ENCODE results near the gene ARHGDIA.
"Not testable (repeated sequence)": the region's sequence is repeated elsewhere in the genome, so short reads cannot be mapped to it uniquely, and the experiment has no call there.

The ARHGDIA gene

DNA sequence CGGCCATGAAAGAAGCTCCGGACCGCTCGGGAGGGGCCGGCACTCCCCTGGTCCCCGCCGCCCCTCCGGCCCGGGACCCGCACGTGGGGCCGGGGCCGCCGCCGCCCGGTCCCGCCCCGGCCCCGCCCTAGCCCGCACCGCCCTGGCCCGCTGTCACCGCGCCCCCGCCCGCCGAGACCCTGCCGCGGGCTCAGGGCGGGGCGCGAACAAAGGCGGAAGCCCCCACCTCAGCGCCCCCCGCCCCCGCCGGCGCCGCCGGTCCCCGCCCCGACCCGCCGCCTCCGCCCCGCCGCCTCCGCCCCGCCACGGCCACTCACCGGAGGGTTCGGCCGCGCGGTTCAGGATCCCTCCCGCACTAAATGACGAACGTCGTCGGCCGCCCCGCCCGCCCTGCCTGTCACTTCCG is at the start of gene ARHGDIA:
TSS of gene ARHGDIA (minus strand) at position 357 of the 406 bp plus-strand sequence. CDS start 1,407 bp downstream, outside the sequence.
- TF ChIP-seq, protein P1, sequence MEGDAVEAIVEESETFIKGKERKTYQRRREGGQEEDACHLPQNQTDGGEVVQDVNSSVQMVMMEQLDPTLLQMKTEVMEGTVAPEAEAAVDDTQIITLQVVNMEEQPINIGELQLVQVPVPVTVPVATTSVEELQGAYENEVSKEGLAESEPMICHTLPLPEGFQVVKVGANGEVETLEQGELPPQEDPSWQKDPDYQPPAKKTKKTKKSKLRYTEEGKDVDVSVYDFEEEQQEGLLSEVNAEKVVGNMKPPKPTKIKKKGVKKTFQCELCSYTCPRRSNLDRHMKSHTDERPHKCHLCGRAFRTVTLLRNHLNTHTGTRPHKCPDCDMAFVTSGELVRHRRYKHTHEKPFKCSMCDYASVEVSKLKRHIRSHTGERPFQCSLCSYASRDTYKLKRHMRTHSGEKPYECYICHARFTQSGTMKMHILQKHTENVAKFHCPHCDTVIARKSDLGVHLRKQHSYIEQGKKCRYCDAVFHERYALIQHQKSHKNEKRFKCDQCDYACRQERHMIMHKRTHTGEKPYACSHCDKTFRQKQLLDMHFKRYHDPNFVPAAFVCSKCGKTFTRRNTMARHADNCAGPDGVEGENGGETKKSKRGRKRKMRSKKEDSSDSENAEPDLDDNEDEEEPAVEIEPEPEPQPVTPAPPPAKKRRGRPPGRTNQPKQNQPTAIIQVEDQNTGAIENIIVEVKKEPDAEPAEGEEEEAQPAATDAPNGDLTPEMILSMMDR (IDR thresholded peaks at IDR 0.05; ENCODE audit: extremely low read depth, insufficient read depth, missing control alignments) = no peak
- peak; percentile 68 for DNase-seq (ENCODE audit: low spot score)
- in situ Hi-C loops (cut with MboI; ENCODE audit: low pct_unique_long_range_greater_than_20kb, low sequenced_read_pairs, unreplicated experiment) = no loop called here

DNA sequence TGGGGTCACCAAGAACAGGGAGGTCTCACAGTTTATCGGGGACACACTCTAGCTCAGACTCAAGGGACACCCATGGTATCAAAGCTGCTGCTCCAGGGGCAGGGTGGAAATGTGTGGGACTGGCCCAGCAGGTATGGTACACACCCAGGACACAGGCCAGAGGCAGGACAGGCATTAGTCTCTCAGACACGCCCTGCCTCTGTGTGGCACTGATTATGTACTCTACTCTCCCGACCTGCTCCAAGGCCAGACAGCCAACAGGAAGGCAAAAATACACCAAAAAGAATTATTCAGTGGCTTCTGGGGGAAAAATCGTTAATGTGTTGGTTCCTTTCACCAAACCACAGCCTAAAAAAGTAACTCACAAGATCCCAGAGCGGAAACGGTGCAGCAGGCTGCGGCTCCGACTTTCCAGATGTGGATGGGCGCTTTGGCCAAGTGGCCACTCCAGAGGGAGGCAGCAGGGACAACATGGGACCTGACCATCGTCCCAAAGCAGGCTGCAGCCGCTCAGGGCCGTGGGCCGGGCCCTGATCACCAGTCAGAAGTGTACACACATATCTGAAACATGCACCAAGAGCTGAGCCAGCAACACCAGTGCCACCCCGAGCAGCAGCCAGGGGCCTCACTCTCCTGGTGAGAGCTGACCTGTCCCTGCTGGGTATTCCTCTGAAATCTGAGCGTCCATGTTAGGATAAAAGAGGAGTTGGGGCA is 47.9 kb upstream of the ARHGDIA start:
- no peak for DNase-seq (ENCODE audit: low spot score)
- in situ Hi-C loops (cut with MboI; ENCODE audit: low pct_unique_long_range_greater_than_20kb, low sequenced_read_pairs, unreplicated experiment) = no loop called here
- TF ChIP-seq, protein P1 (IDR thresholded peaks at IDR 0.05; ENCODE audit: extremely low read depth, insufficient read depth, missing control alignments) = no peak

DNA sequence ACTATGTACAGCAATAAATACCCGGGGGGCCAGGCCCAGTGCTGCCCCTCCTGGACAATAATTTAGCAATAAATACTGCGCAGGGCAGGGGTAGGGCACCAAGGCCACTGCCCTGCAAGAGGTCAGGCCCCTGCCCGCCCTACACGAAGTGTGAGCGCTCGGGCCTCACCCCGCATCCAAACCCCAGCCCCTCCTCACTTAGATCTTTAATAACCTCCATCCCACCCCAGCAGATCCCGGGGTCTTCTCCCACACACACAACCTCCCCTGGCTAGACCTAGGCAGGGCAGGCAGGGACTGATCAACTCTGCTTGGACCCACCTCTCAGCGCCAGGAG is 47.2 kb upstream of the ARHGDIA start:
- DNase-seq (ENCODE audit: low spot score); in situ Hi-C loops (cut with MboI; ENCODE audit: low pct_unique_long_range_greater_than_20kb, low sequenced_read_pairs, unreplicated experiment): not testable (repeated sequence)

DNA sequence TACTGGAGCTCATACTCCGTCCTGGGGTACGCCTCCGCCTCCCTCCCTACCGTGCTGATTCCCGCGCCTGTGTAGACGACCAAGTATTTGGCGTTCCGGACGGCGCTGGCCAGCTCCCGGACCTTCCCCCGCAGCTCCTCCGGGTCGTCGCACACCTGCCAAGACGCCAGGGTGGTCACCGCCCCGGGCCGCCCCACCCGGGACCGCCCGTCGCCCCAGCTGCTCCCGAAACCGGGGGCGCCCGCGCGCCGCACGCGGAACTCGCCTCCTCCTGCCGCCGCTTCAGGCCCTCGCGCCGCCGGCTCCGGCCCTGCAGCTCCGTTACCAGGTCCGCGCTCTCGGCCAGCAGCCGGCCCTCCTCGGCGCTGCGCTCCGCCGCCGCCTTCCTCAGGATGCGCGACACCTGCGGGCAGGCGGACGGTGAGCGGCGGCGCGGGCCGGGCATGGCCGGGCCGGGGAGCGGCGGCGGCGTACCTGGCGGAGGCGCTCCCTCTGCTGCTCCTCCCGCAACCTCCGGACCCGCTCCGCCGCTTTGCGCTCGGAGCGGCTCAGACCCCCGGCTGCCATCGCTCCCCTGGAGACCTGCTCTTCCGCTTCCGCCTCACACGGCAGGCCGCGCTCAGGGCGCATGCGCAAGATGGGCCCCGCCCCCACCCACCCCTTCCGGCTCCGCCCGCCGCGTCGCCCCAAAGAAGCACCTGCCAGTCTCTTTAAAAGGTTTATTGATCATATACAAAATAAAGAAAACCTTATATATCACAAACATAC is 46.6 kb upstream of the ARHGDIA start, which contains the start of gene SIRT7:
TSS of gene SIRT7 (minus strand) at position 612 of the 768 bp plus-strand sequence. CDS start at position 567, 45 bp downstream.
- peak; percentile 99 for DNase-seq (ENCODE audit: low spot score)
- TF ChIP-seq, protein P1 (IDR thresholded peaks at IDR 0.05; ENCODE audit: extremely low read depth, insufficient read depth, missing control alignments) = no peak
- in situ Hi-C loops (cut with MboI; ENCODE audit: low pct_unique_long_range_greater_than_20kb, low sequenced_read_pairs, unreplicated experiment) = no loop called here

DNA sequence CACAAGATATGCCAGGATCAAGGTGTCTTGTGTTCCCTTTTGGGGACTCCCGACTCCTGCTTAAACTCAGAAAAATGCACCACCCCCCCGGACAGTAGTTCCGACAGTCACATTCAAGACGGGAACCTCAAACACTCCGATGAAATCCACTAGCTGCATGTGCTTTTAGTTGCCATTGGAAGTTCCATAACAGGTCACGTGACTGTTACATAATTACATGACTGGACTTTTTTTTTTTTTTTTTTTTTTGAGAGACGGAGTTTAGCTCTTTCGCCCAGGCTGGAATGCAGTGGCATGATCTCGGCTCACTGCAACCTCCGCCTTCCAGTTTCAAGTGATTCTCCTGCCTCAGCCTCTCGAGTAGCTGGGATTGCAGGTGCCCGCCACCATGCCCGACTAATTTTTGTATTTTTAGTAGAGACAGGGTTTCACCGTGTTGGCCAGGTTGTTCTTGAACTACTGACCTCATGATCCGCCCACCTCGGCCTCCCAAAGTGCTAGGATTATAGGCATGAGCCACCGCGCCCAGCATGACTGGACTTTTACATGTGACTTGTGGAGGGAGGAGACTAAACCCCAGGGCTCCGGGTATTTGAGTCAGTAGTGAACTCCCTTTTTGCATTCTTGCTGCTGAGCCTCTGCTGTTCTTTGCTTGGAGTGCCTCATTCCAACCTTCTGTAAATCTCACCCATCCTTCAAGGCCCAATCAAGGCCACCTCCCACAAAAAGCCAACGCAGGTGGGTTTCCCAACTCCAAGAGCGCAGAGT is 45.3 kb upstream of the ARHGDIA start:
- TF ChIP-seq, protein P1 (IDR thresholded peaks at IDR 0.05; ENCODE audit: extremely low read depth, insufficient read depth, missing control alignments) = no peak
- DNase-seq (ENCODE audit: low spot score) = no peak
- in situ Hi-C loops (cut with MboI; ENCODE audit: low pct_unique_long_range_greater_than_20kb, low sequenced_read_pairs, unreplicated experiment) = no loop called here

DNA sequence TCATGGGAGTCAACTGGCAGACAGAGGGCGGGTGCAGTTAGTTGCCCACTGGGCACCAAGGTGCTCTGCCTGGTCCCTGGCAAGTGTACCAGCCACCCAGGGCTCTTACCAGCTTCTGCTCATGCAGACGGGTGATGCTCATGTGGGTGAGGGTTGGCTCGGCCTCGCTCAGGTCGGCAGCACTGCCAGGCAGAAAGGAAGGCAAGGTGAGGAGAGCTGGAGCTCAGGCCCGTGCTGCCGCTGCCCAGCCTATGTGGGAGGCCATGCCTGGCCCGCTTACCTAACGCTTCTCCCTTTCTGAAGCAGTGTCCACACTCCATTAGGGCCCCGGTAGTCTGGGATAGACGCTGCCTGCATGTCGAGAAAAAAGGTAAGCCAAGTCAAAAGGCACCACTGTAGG is 44.2 kb upstream of the ARHGDIA start:
- DNase-seq (ENCODE audit: low spot score) = no peak
- in situ Hi-C loops (cut with MboI; ENCODE audit: low pct_unique_long_range_greater_than_20kb, low sequenced_read_pairs, unreplicated experiment) = no loop called here
- TF ChIP-seq, protein P1 (IDR thresholded peaks at IDR 0.05; ENCODE audit: extremely low read depth, insufficient read depth, missing control alignments) = no peak

All from GM13977 (cell line).